H9 (cell line): Measurements from ENCODE around the gene DSP. TPM values are rescaled to one million over a fixed set of nuclear protein-coding genes. Genes with fewer than 3 reads are reported as not detected.

Experiments
- DNase-seq: peaks from one replicate; pipeline ENCODE4 v3.0.0-alpha.2; 2017
- H2AFZ ChIP-seq: one replicate; pipeline ENCODE4 v1.6.1; 2013; ENCODE audit warnings: mild to moderate bottlenecking, low read length, control low read depth, moderate library complexity
- H2AK5ac ChIP-seq: 2 replicates; pipeline ENCODE4 v1.6.1; 2013; ENCODE audit warnings: low read length, control low read depth, mixed read lengths; ENCODE audit not compliant: insufficient read length
- H2BK120ac ChIP-seq: one replicate; pipeline ENCODE4 v1.6.1; 2013; ENCODE audit warnings: low read depth, mild to moderate bottlenecking, low read length, control low read depth, inconsistent platforms; ENCODE audit not compliant: poor library complexity, severe bottlenecking
- H2BK12ac ChIP-seq: 2 replicates; pipeline ENCODE4 v1.6.1; 2013; ENCODE audit warnings: low read length, control low read depth, mixed read lengths, low read depth; ENCODE audit not compliant: insufficient read length
- H2BK15ac ChIP-seq: 2 replicates; pipeline ENCODE4 v1.6.1; 2013; ENCODE audit warnings: low read depth, low read length, control low read depth
- H2BK20ac ChIP-seq: one replicate; pipeline ENCODE4 v1.6.1; 2013; ENCODE audit warnings: low read depth, mild to moderate bottlenecking, low read length, control low read depth, inconsistent platforms; ENCODE audit not compliant: poor library complexity, severe bottlenecking
- H2BK5ac ChIP-seq: 2 replicates; pipeline ENCODE4 v1.6.1; 2013; ENCODE audit warnings: low read length, control low read depth, mixed read lengths; ENCODE audit not compliant: insufficient read length
- H3K14ac ChIP-seq: 2 replicates; pipeline ENCODE4 v1.6.1; 2013; ENCODE audit warnings: low read length, control low read depth; ENCODE audit not compliant: insufficient read depth
- H3K18ac ChIP-seq: 2 replicates; pipeline ENCODE4 v1.6.1; 2013; ENCODE audit warnings: low read depth, mild to moderate bottlenecking, mixed read lengths, low read length, control low read depth; ENCODE audit not compliant: insufficient read length
- H3K23ac ChIP-seq: 2 replicates; pipeline ENCODE4 v1.6.1; 2013; ENCODE audit warnings: low read length, control low read depth, mixed read lengths, low read depth; ENCODE audit not compliant: insufficient read length
- H3K23me2 ChIP-seq: 2 replicates; pipeline ENCODE4 v1.6.1; 2013; ENCODE audit warnings: low read depth, mild to moderate bottlenecking, mixed read lengths, low read length, control low read depth; ENCODE audit not compliant: insufficient read length, poor library complexity, severe bottlenecking
- H3K27ac ChIP-seq: 2 replicates; pipeline ENCODE4 v1.5.1; 2013; ENCODE audit warnings: low read length, control low read depth, mixed read lengths, low read depth; ENCODE audit not compliant: insufficient read length
- H3K27me3 ChIP-seq: 2 replicates; pipeline ENCODE4 v1.6.1; 2013; ENCODE audit warnings: low read length, control low read depth, inconsistent platforms; ENCODE audit not compliant: insufficient read depth
- H3K4ac ChIP-seq: 2 replicates; pipeline ENCODE4 v1.6.1; 2013; ENCODE audit warnings: low read depth, mild to moderate bottlenecking, control low read depth, inconsistent platforms, low read length, moderate library complexity
- H3K4me1 ChIP-seq: 2 replicates; pipeline ENCODE4 v1.6.1; 2013; ENCODE audit warnings: low read length, control low read depth, inconsistent platforms; ENCODE audit not compliant: insufficient read depth
- H3K4me2 ChIP-seq: 2 replicates; pipeline ENCODE4 v1.6.1; 2013; ENCODE audit warnings: low read length, control low read depth, mixed read lengths; ENCODE audit not compliant: insufficient read length, insufficient read depth
- H3K56ac ChIP-seq: 2 replicates; pipeline ENCODE4 v1.6.1; 2013; ENCODE audit warnings: low read depth, mild to moderate bottlenecking, mixed read lengths, low read length, control low read depth; ENCODE audit not compliant: insufficient read length
- H3K79me1 ChIP-seq: 2 replicates; pipeline ENCODE4 v1.6.1; 2013; ENCODE audit warnings: low read depth, mild to moderate bottlenecking, moderate library complexity, low read length, control low read depth, inconsistent platforms; ENCODE audit not compliant: insufficient read depth, poor library complexity, severe bottlenecking
- H3K79me2 ChIP-seq: 2 replicates; pipeline ENCODE4 v1.6.1; 2013; ENCODE audit warnings: low read length, control low read depth, inconsistent platforms; ENCODE audit not compliant: insufficient read depth
- H3K9ac ChIP-seq: 2 replicates; pipeline ENCODE4 v1.6.1; 2013; ENCODE audit warnings: low read length, control low read depth, mixed read lengths; ENCODE audit not compliant: insufficient read length; ENCODE audit errors: extremely low read depth
- H3K9me3 ChIP-seq: one replicate; pipeline ENCODE4 v1.6.1; 2013; ENCODE audit warnings: low read depth, low read length, inconsistent platforms; ENCODE audit not compliant: control insufficient read depth
- H3T11ph ChIP-seq: one replicate; pipeline ENCODE4 v1.6.1; 2013; ENCODE audit warnings: mild to moderate bottlenecking, low read length, control low read depth, inconsistent platforms
- H4K20me1 ChIP-seq: one replicate; pipeline ENCODE4 v1.6.1; 2013; ENCODE audit not compliant: control insufficient read depth, insufficient read length, insufficient read depth
- H4K5ac ChIP-seq: 2 replicates; pipeline ENCODE4 v1.6.1; 2013; ENCODE audit warnings: low read depth, mild to moderate bottlenecking, mixed read lengths, low read length, control low read depth; ENCODE audit not compliant: insufficient read length
- H4K8ac ChIP-seq: replicated peaks from 2 replicates; pipeline ENCODE4 v1.6.1; 2013; ENCODE audit warnings: low read length, control low read depth, mixed read lengths, low read depth; ENCODE audit not compliant: insufficient read length
- H4K91ac ChIP-seq: 2 replicates; pipeline ENCODE4 v1.6.1; 2013; ENCODE audit warnings: low read depth, mild to moderate bottlenecking, moderate library complexity, mixed read lengths, low read length, control low read depth; ENCODE audit not compliant: insufficient read length
- H3K27ac Mint-ChIP-seq, 3 experiments: 2 replicates in 2 of 3; 3 replicates in 1 of 3; pipeline ENCODE4 v1.8.0; 2020 to 2021; ENCODE audit warnings: mixed read lengths in 3 of 3, mild to moderate bottlenecking in 1 of 3, moderate library complexity in 1 of 3
- H3K27me3 Mint-ChIP-seq: 2 replicates; pipeline ENCODE4 v1.8.0; 2021; ENCODE audit warnings: low read depth, mild to moderate bottlenecking, moderate library complexity, mixed read lengths
- H3K36me3 Mint-ChIP-seq, 3 experiments: 2 replicates in 2 of 3; 3 replicates in 1 of 3; pipeline ENCODE4 v1.8.0; 2020 to 2021; ENCODE audit warnings: low read depth in 3 of 3, mixed read lengths in 3 of 3; ENCODE audit not compliant: insufficient read depth in 1 of 3
- H3K4me1 Mint-ChIP-seq, 2 experiments: 2 replicates each; pipeline ENCODE4 v1.8.0; 2020; ENCODE audit warnings: mixed read lengths in 2 of 2
- H3K4me3 Mint-ChIP-seq, 2 experiments: 2 replicates in 1 of 2; 3 replicates in 1 of 2; pipeline ENCODE4 v1.8.0; 2020 to 2021; ENCODE audit warnings: mild to moderate bottlenecking in 2 of 2, mixed read lengths in 2 of 2, moderate library complexity in 1 of 2
- H3K9me3 Mint-ChIP-seq, 2 experiments: 2 replicates in 1 of 2; 3 replicates in 1 of 2; pipeline ENCODE4 v1.8.0; 2020; ENCODE audit warnings: mild to moderate bottlenecking in 2 of 2, mixed read lengths in 2 of 2, moderate library complexity in 1 of 2
- WGBS: extraction: QIAGEN DNeasy Blood & Tissue Kit; methylation state at CpG from one replicate; pipeline ENCODE4 v1.1.7; 2013; ENCODE audit warnings: missing lambda C conversion rate, low lambda C conversion rate, mixed read lengths; ENCODE audit not compliant: insufficient read length; ENCODE audit errors: extremely low coverage; 5-methylcytosine and 5-hydroxymethylcytosine counted together
- total RNA-seq: library from RNA; stranded (reverse); gene quantifications from 2 replicates; pipeline ENCODE4 v1.2.1, GENCODE V29; 2021
- TF ChIP-seq, protein P1 (sequence below): fragments of 200-600 bp; sonication (generic); conservative IDR thresholded peaks from 3 replicates; pipeline ENCODE4 v1.8.0; 2021; ENCODE audit warnings: antibody characterized with exemption, mild to moderate bottlenecking

Gene DSP
- total RNA-seq, 1 experiment from 2014 or later, result 48.9 TPM

DNA sequence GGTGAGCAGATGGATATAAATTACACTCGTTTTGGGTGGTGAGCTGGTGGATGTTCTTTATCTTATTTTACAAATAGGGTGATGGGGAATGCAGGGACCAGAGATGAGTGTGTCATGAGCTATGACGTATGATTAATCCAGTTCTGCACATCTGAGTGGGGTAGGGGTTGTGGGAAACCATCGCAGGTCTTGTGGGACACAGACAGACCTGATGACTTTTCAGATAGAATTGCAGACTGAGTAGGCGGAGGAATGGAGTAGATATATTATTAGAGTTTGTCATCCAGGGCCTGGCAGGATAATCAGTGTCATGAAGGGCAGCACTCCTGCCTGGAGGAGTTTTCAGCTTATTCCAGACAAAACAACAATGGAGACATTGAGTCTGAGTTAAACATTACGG, 12.9 kb upstream of the DSP start:
- H3K4me2 ChIP-seq, result no peak overlapping the region

More for the DNA sequence above, 12.9 kb upstream of the DSP start:
- Histone ChIP-seq H3K79me1 (no peaks in the 10 kb centered on the region), H3K27ac (no peak overlapping the region), H4K20me1 (no peaks in the 10 kb centered on the region), H2AK5ac (no peak overlapping the region), H2AFZ (no peak overlapping the region), H2BK5ac (no peak overlapping the region), H2BK20ac (no peak overlapping the region), H3T11ph (no peak overlapping the region), H3K9ac (no peak overlapping the region), H3K56ac (no peak overlapping the region), H3K14ac (no peak overlapping the region), H3K23me2 (no peaks in the 10 kb centered on the region), H3K4ac (no peak overlapping the region), H2BK12ac (no peak overlapping the region), H3K9me3 (no peaks in the 10 kb centered on the region), H4K5ac (no peak overlapping the region), H3K79me2 (no peaks in the 10 kb centered on the region), H4K8ac (no peak overlapping the region), H3K23ac (no peak overlapping the region), H2BK15ac (no peak overlapping the region), H4K91ac (no peak overlapping the region), H3K27me3 (no peaks in the 10 kb centered on the region), H3K4me1 (peaks cover 4% of the 10 kb centered on the region; the same call in 1 of the 2 replicates), H3K18ac (no peak overlapping the region), H2BK120ac (no peak overlapping the region)
- Mint-ChIP-seq H3K4me1 (peaks cover 27 to 29% of the 10 kb centered on the region in 2 experiments), H3K36me3 (no peaks in the 10 kb centered on the region), H3K27ac (no peak overlapping the region), H3K4me3 (no peak overlapping the region), H3K27me3 (no peaks in the 10 kb centered on the region), H3K9me3 (no peaks in the 10 kb centered on the region)
- WGBS, result no CpG with 5 or more reads among the region's 5 CpGs
- TF ChIP-seq, protein P1, sequence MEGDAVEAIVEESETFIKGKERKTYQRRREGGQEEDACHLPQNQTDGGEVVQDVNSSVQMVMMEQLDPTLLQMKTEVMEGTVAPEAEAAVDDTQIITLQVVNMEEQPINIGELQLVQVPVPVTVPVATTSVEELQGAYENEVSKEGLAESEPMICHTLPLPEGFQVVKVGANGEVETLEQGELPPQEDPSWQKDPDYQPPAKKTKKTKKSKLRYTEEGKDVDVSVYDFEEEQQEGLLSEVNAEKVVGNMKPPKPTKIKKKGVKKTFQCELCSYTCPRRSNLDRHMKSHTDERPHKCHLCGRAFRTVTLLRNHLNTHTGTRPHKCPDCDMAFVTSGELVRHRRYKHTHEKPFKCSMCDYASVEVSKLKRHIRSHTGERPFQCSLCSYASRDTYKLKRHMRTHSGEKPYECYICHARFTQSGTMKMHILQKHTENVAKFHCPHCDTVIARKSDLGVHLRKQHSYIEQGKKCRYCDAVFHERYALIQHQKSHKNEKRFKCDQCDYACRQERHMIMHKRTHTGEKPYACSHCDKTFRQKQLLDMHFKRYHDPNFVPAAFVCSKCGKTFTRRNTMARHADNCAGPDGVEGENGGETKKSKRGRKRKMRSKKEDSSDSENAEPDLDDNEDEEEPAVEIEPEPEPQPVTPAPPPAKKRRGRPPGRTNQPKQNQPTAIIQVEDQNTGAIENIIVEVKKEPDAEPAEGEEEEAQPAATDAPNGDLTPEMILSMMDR, result no peak
- no peak for DNase-seq
